HepG2 (cell line): Measurements from ENCODE around the gene COQ8B. TPM values are rescaled to one million over a fixed set of nuclear protein-coding genes. Genes with fewer than 3 reads are reported as not detected.
A peak's percentile ranks its signal among the peaks of the same experiment; 100 is the strongest.

ENCODE experiments used
- ATAC-seq: fragments of 200-7000 bp; cut with Tn5 transposase; 3 replicates; pipeline ENCODE4 v1.9.1; 2020; ENCODE audit warnings: mild to moderate bottlenecking, moderate library complexity
- BruUV-seq: library from RNA; stranded (reverse); fragments of 400-500 nt; replicated peaks from 2 replicates; lab custom pipeline; 2021; lab: Mats Ljungman, UMichigan
- CTCF ChIA-PET: fragments of 300-600 bp; formaldehyde crosslinking; extraction: SDS; loops from one replicate; lab custom pipeline; 2021; ENCODE audit warnings: low total read pairs, inconsistent platforms, low intra/inter-chr PET ratio; lab: Yijun Ruan, JAX
- POLR2A ChIA-PET: fragments of 350-600 bp; sonication (Branson Sonifier 250); formaldehyde crosslinking; loops from one replicate; lab custom pipeline; 2020; ENCODE audit warnings: antibody characterized with exemption, inconsistent platforms; lab: Yijun Ruan, JAX
- DNase-seq: peaks from one replicate; pipeline ENCODE4 v3.0.0-alpha.2; 2015; ENCODE audit warnings: low spot score
- FAIRE-seq: peaks from 3 replicates; lab custom pipeline; 2011; peaks lifted over from hg19 to GRCh38; lab: Jason Lieb, UNC
- H2AFZ ChIP-seq: one replicate; pipeline ENCODE4 v1.6.1; 2011; ENCODE audit warnings: low read length, inconsistent platforms
- H3K27ac ChIP-seq: fragments of 300-600 bp; 3 replicates; pipeline ENCODE4 v1.8.0; 2011; ENCODE audit warnings: mixed run types, mild to moderate bottlenecking, mixed read lengths, low read length, inconsistent platforms; ENCODE audit not compliant: insufficient read depth; ENCODE audit errors: extremely low read length
- H3K27me3 ChIP-seq, 2 experiments: fragments of 200-600 bp in 1 of 2; 2 replicates in 1 of 2; 3 replicates in 1 of 2; pipeline versions ENCODE4 v1.6.0 to v1.8.0; 2011; ENCODE audit warnings: low read length in 2 of 2, mild to moderate bottlenecking in 2 of 2, moderate library complexity in 2 of 2, inconsistent platforms in 1 of 2; ENCODE audit not compliant: insufficient read depth in 2 of 2, control insufficient read depth in 1 of 2
- H3K36me3 ChIP-seq, 2 experiments: fragments of 200-600 bp in 1 of 2; replicated peaks in 1 of 2; 2 replicates in 1 of 2; 3 replicates in 1 of 2; pipeline versions ENCODE4 v1.5.1 to v1.8.0; 2011; ENCODE audit warnings: low read length in 2 of 2, inconsistent platforms in 1 of 2; ENCODE audit not compliant: insufficient read depth in 2 of 2, control insufficient read depth in 1 of 2
- H3K4me1 ChIP-seq: 2 replicates; pipeline ENCODE4 v1.5.1; 2012; ENCODE audit warnings: low read length, inconsistent platforms; ENCODE audit not compliant: insufficient read depth
- H3K4me2 ChIP-seq: 2 replicates; pipeline ENCODE4 v1.6.0; 2011; ENCODE audit warnings: low read depth, low read length, inconsistent platforms
- H3K4me3 ChIP-seq, 3 experiments: fragments of 200-600 bp in 1 of 3; sonication (generic), shearing (Covaris generic) in 1 of 3; replicated peaks in 1 of 3; 2 replicates each; pipeline ENCODE4 v1.5.1; 2011 to 2016; ENCODE audit warnings: low read length in 3 of 3, inconsistent platforms in 2 of 3, low read depth in 2 of 3, mild to moderate bottlenecking in 2 of 3, control low read depth in 1 of 3, mixed read lengths in 1 of 3; ENCODE audit not compliant: insufficient read depth in 1 of 3
- H3K79me2 ChIP-seq: one replicate; pipeline ENCODE4 v1.6.1; 2011; ENCODE audit warnings: low read length, inconsistent platforms; ENCODE audit not compliant: insufficient read depth
- H3K9ac ChIP-seq: 2 replicates; pipeline ENCODE4 v1.6.0; 2011; ENCODE audit warnings: mild to moderate bottlenecking, low read depth, low read length, inconsistent platforms; ENCODE audit not compliant: insufficient read depth
- H3K9me3 ChIP-seq: 2 replicates; pipeline ENCODE4 v1.5.1; 2012; ENCODE audit warnings: mild to moderate bottlenecking, low read length
- H4K20me1 ChIP-seq: 2 replicates; pipeline ENCODE4 v1.6.0; 2011; ENCODE audit warnings: inconsistent platforms, mild to moderate bottlenecking, low read length, moderate library complexity; ENCODE audit not compliant: insufficient read depth
- AGO2 ChIP-seq: fragments of 200-400 bp; formaldehyde crosslinking; optimal IDR thresholded peaks from 2 replicates; pipeline ENCODE3; 2017; ENCODE audit warnings: mild to moderate bottlenecking, low read depth, low read length, moderate library complexity
- CBX1 ChIP-seq: IDR thresholded peaks from one replicate; pipeline ENCODE4 v1.6.1; 2016; ENCODE audit warnings: antibody characterized with exemption, low read depth
- FOXK2 ChIP-seq: fragments of 450-650 bp; IDR thresholded peaks from 2 replicates; pipeline ENCODE4 v1.6.1; 2016
- HMG20B ChIP-seq: conservative IDR thresholded peaks from 2 replicates; pipeline ENCODE4 v1.6.1; 2016; ENCODE audit warnings: missing genetic modification reagents, missing compliant biosample characterization
- NR2C2 ChIP-seq: sonication (generic); formaldehyde crosslinking; IDR thresholded peaks from 2 replicates; pipeline ENCODE4 v1.4.0; 2020; ENCODE audit warnings: missing genetic modification reagents, mild to moderate bottlenecking, moderate library complexity, borderline replicate concordance
- ZNF354B ChIP-seq: sonication (generic); formaldehyde crosslinking; IDR thresholded peaks from 2 replicates; pipeline ENCODE4 v1.8.0; 2022; ENCODE audit warnings: mild to moderate bottlenecking, missing genetic modification reagents
- ZNF629 ChIP-seq: sonication (generic); formaldehyde crosslinking; conservative IDR thresholded peaks from 2 replicates; pipeline ENCODE4 v1.5.0; 2020; ENCODE audit warnings: missing genetic modification reagents
- WGBS: methylation state at CpG from one replicate; pipeline ENCODE4 v1.1.6; 2017; ENCODE audit warnings: low lambda C conversion rate; 5-methylcytosine and 5-hydroxymethylcytosine counted together
- in situ Hi-C: cut with HindIII; loops from 2 replicates; pipeline ENCODE4 v1.10.0; 2017; ENCODE audit warnings: low pct_unique_long_range_greater_than_20kb; ENCODE audit not compliant: extremely low pct_ligation_motif_present
- intact Hi-C: fragments of 100-400 bp; cut with micrococcal nuclease; formaldehyde crosslinking; loops from one replicate; pipeline ENCODE4 v1.10.0; 2022; ENCODE audit not compliant: unreplicated experiment
- polyA plus RNA-seq, 8 experiments: library from polyadenylated mRNA; depleted of rRNA in 3 of 8; stranded (reverse) in 7 of 8; unstranded in 1 of 8; fragments of >200 nt; fragmentation: Illumina TruSeq in 4 of 8; extraction: Trizol in 4 of 8; gene quantifications; 2 replicates each; pipeline versions ENCODE4 v1.2.1 to v1.2.3, GENCODE V29; 2011 to 2016; ENCODE audit warnings: low read depth in 4 of 8, missing spikeins in 1 of 8, mixed read lengths in 1 of 8; ENCODE audit not compliant: insufficient read depth in 1 of 8
- total RNA-seq, 5 experiments: library from RNA; depleted of rRNA; stranded (reverse); fragments of >200 nt; fragmentation: Illumina TruSeq; extraction: Trizol; gene quantifications; 2 replicates each; pipeline ENCODE4 v1.2.3, GENCODE V29; 2016; ENCODE audit warnings: low read depth in 1 of 5
- TF ChIP-seq, protein P1 (sequence below): sonication (generic); formaldehyde crosslinking; IDR thresholded peaks from 2 replicates; pipeline ENCODE4 v1.5.0; 2020; ENCODE audit warnings: missing genetic modification reagents, mild to moderate bottlenecking, borderline replicate concordance

Gene COQ8B
- total and polyA plus RNA-seq, 2 of the 13 experiments (the other 11 are each of a cell fraction or from before 2014, with no cell fraction given) = 12.3 to 17.2 TPM

DNA sequence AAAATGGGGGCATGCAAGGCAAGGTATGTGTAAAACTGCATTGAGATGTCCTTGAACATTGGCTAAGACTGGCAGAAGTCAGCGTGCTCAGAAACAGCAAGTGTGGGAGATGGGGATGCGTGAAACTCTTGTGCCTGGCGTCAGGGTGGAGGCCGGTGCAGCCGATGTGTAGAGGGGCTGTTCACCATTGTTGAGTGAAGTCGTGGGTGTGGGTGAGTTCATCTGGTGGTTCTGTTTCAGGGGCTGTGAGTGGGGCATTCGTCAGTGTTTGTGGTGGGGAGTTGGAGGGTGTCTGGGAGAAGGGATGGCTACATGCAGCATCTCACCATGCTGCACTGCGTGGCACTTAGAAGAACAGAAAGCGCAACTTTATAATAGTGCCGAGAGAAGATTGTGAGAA is 47.3 kb upstream of the COQ8B start:
- no peak for DNase-seq
- TF ChIP-seq, protein P1, sequence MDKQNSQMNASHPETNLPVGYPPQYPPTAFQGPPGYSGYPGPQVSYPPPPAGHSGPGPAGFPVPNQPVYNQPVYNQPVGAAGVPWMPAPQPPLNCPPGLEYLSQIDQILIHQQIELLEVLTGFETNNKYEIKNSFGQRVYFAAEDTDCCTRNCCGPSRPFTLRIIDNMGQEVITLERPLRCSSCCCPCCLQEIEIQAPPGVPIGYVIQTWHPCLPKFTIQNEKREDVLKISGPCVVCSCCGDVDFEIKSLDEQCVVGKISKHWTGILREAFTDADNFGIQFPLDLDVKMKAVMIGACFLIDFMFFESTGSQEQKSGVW (CRISPR knock-in tag) = no peak
- TF ChIP-seq ZNF629 (CRISPR knock-in tag) = peak; percentile 44; the same call in 1 of the 2 replicates
- TF ChIP-seq FOXK2 = no peak
- ChIA-PET CTCF (no interaction called here), POLR2A (interaction anchor here (2.6 kb wide), 1 partner anchor 14 kb away, joined by 10 read pairs; the partner anchor contains the start of gene RAB4B)
- Histone ChIP-seq H3K4me3 (no peak overlapping the region), H2AFZ (no peak overlapping the region), H3K79me2 (no peaks in the 10 kb centered on the region), H3K4me1 (peaks cover 5% of the 10 kb centered on the region), H3K9me3 (no peaks in the 10 kb centered on the region), H4K20me1 (no peaks in the 10 kb centered on the region; the same call in 1 of the 2 replicates), H3K27me3 (no peaks in the 10 kb centered on the region), H3K36me3 (peaks cover 43 to 74% of the 10 kb centered on the region in 2 experiments), H3K27ac (no peak overlapping the region), H3K9ac (no peak overlapping the region), H3K4me2 (no peak overlapping the region)
- 96% methylated on average over 10 of the region's 10 CpGs for WGBS
- intact Hi-C loops (no loop called here), in situ Hi-C loops (no loop called here)
- FAIRE-seq = no peak
- ATAC-seq = no peak
- BruUV-seq = no TSS peak

DNA sequence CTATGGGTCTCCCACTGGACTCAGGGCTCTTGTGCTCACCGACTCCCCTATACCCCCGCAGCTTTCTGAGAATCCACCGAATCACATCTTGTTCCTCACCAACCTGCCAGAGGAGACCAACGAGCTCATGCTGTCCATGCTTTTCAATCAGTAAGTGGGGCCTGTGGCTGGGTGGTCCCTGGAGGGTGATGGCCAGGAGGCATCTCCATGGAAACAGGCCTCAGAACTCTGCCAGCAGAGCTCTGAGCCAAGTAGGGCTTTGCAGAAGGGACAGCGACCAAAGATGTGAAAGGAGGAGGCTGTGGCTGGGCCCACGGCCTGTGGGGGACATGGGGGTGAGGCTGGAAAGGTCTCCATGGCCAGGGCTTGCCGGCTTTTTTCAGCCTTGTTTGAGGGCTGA is 46.8 kb upstream of the COQ8B start:
- no peaks in the 10 kb centered on the region for H3K27me3 ChIP-seq
- no peak overlapping the region for H3K4me3 ChIP-seq
- H3K4me1 ChIP-seq = peaks cover under 1% of the 10 kb centered on the region
- no peaks in the 10 kb centered on the region for H3K79me2 ChIP-seq
- H4K20me1 ChIP-seq = no peaks in the 10 kb centered on the region; the same call in 1 of the 2 replicates
- intact Hi-C loops (no loop called here), in situ Hi-C loops (no loop called here)
- no peak overlapping the region for H3K9ac ChIP-seq
- no peak overlapping the region for H3K4me2 ChIP-seq
- no peak for FAIRE-seq
- BruUV-seq = no TSS peak
- ATAC-seq = no peak
- TF ChIP-seq CBX1 = no peak
- no peak for TF ChIP-seq HMG20B (CRISPR knock-in tag)
- TF ChIP-seq AGO2 = peak; percentile 27
- TF ChIP-seq NR2C2 (CRISPR knock-in tag) = no peak
- no peak for TF ChIP-seq ZNF354B
- no peaks in the 10 kb centered on the region for H3K9me3 ChIP-seq
- 100% methylated on average over 7 of the region's 7 CpGs for WGBS
- no peak overlapping the region for H3K27ac ChIP-seq
- ChIA-PET CTCF (no interaction called here), POLR2A (interaction anchor here (2.6 kb wide), 1 partner anchor 15 kb away, joined by 10 read pairs; the partner anchor contains the start of gene RAB4B)
- H2AFZ ChIP-seq = no peak overlapping the region
- no peak for DNase-seq
- peaks cover 43 to 76% of the 10 kb centered on the region in 2 experiments for H3K36me3 ChIP-seq
